IMR-90 (cell line): ENCODE data around the gene MEGF9.

Experiments
- POLR2A ChIP-seq: IDR thresholded peaks from 2 replicates; pipeline ENCODE4 v1.6.1; 2012; ENCODE audit warnings: mild to moderate bottlenecking, low read depth, low read length
- RAD21 ChIP-seq: IDR thresholded peaks from 2 replicates; pipeline ENCODE4 v1.6.1; 2012; ENCODE audit warnings: low read length, improper control_type of control experiment
- TF ChIP-seq, protein P1 (sequence below): fragments of 150-350 bp; IDR thresholded peaks from 2 replicates; pipeline ENCODE4 v1.6.1; 2017; ENCODE audit warnings: mild to moderate bottlenecking, antibody characterized with exemption, low read length, low read depth
- TF ChIP-seq, protein P2 (sequence below): conservative IDR thresholded peaks from 2 replicates; pipeline ENCODE4 v1.5.1; 2012; ENCODE audit warnings: mild to moderate bottlenecking, low read depth, low read length, improper control_type of control experiment

DNA sequence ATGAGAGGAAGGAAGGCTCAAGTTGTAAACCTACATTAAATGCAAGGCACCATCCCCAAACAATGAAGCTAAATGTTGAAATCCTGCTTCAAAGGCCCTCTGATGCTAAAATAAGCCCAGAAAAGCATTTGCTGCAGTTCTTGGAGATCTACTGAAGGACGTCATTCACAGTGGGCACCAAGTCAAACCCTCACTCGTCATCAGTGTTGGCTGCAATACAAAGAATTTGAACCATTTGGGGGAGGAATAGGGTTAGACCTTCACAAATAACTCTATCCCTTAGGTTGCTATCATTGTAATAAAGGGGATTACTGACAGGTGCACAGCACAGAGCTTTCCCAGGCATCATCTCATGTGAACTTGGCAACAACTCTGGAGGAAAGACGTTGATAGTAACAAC lies 9.3 kb upstream of the MEGF9 start:
- TF ChIP-seq, protein P1, sequence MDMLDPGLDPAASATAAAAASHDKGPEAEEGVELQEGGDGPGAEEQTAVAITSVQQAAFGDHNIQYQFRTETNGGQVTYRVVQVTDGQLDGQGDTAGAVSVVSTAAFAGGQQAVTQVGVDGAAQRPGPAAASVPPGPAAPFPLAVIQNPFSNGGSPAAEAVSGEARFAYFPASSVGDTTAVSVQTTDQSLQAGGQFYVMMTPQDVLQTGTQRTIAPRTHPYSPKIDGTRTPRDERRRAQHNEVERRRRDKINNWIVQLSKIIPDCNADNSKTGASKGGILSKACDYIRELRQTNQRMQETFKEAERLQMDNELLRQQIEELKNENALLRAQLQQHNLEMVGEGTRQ = no peak
- TF ChIP-seq POLR2A (no peak), RAD21 (no peak)
- TF ChIP-seq, protein P2, sequence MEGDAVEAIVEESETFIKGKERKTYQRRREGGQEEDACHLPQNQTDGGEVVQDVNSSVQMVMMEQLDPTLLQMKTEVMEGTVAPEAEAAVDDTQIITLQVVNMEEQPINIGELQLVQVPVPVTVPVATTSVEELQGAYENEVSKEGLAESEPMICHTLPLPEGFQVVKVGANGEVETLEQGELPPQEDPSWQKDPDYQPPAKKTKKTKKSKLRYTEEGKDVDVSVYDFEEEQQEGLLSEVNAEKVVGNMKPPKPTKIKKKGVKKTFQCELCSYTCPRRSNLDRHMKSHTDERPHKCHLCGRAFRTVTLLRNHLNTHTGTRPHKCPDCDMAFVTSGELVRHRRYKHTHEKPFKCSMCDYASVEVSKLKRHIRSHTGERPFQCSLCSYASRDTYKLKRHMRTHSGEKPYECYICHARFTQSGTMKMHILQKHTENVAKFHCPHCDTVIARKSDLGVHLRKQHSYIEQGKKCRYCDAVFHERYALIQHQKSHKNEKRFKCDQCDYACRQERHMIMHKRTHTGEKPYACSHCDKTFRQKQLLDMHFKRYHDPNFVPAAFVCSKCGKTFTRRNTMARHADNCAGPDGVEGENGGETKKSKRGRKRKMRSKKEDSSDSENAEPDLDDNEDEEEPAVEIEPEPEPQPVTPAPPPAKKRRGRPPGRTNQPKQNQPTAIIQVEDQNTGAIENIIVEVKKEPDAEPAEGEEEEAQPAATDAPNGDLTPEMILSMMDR = no peak
